HepG2 (cell line): ENCODE measurements around the gene ZNF554. TPM values are rescaled to one million over a fixed set of nuclear protein-coding genes. Genes with fewer than 3 reads are reported as not detected.

Experiments used
- ATF7 ChIP-seq, 2 experiments: fragments of 450-650 bp in 1 of 2; sonication (generic) in 1 of 2; formaldehyde crosslinking in 1 of 2; IDR thresholded peaks; 2 replicates each; pipeline versions ENCODE4 v1.4.0 to v1.6.1; 2016 to 2020; ENCODE audit warnings: antibody characterized with exemption in 1 of 2, mild to moderate bottlenecking in 1 of 2, missing genetic modification reagents in 1 of 2
- EP300 ChIP-seq, 3 experiments: sonication (generic) in 1 of 3; formaldehyde crosslinking in 1 of 3; IDR thresholded peaks; 2 replicates each; pipeline versions ENCODE4 v1.5.1 to v1.6.1; 2011 to 2020; ENCODE audit warnings: low read depth in 2 of 3, low read length in 2 of 3, borderline replicate concordance in 1 of 3, improper control_type of control experiment in 1 of 3, mild to moderate bottlenecking in 1 of 3, missing genetic modification reagents in 1 of 3, moderate library complexity in 1 of 3
- FOXK2 ChIP-seq: fragments of 450-650 bp; IDR thresholded peaks from 2 replicates; pipeline ENCODE4 v1.6.1; 2016
- GFI1 ChIP-seq: sonication (generic); formaldehyde crosslinking; IDR thresholded peaks from 2 replicates; pipeline ENCODE4 v1.5.0; 2020; ENCODE audit warnings: missing genetic modification reagents, mild to moderate bottlenecking, borderline replicate concordance
- GZF1 ChIP-seq: sonication (generic); formaldehyde crosslinking; IDR thresholded peaks from 2 replicates; pipeline ENCODE4 v1.5.1; 2020; ENCODE audit warnings: mild to moderate bottlenecking, missing genetic modification reagents
- HDAC1 ChIP-seq: sonication (generic); formaldehyde crosslinking; IDR thresholded peaks from 2 replicates; pipeline ENCODE4 v1.5.1; 2020; ENCODE audit warnings: mild to moderate bottlenecking, missing genetic modification reagents
- JDP2 ChIP-seq: sonication (generic); formaldehyde crosslinking; IDR thresholded peaks from 2 replicates; pipeline ENCODE4 v1.8.1; 2022; ENCODE audit warnings: missing genetic modification reagents, borderline replicate concordance
- NR1H2 ChIP-seq: sonication (generic); formaldehyde crosslinking; IDR thresholded peaks from 2 replicates; pipeline ENCODE4 v1.8.1; 2022; ENCODE audit warnings: low read depth, missing genetic modification reagents, borderline replicate concordance
- POLR2AphosphoS5 ChIP-seq: IDR thresholded peaks from 2 replicates; pipeline ENCODE4 v1.6.1; 2012; ENCODE audit warnings: low read depth, low read length
- RARA ChIP-seq: IDR thresholded peaks from 2 replicates; pipeline ENCODE4 v1.6.1; 2016; ENCODE audit warnings: missing genetic modification reagents, missing compliant biosample characterization
- STAT6 ChIP-seq: sonication (generic); formaldehyde crosslinking; IDR thresholded peaks from 2 replicates; pipeline ENCODE4 v1.4.0; 2020; ENCODE audit warnings: missing genetic modification reagents, mild to moderate bottlenecking, borderline replicate concordance
- ZEB1 ChIP-seq: IDR thresholded peaks from 2 replicates; pipeline ENCODE4 v1.6.1; 2012; ENCODE audit warnings: mild to moderate bottlenecking, low read depth, inconsistent platforms; ENCODE audit not compliant: insufficient replicate concordance
- ZFP1 ChIP-seq: IDR thresholded peaks from 2 replicates; pipeline ENCODE4 v1.6.1; 2016
- ZNF232 ChIP-seq: sonication (generic); formaldehyde crosslinking; IDR thresholded peaks from 2 replicates; pipeline ENCODE4 v1.4.0; 2020; ENCODE audit warnings: missing genetic modification reagents, borderline replicate concordance
- ZNF275 ChIP-seq: sonication (generic); formaldehyde crosslinking; IDR thresholded peaks from 2 replicates; pipeline ENCODE4 v1.8.0; 2022; ENCODE audit warnings: missing genetic modification reagents, mild to moderate bottlenecking, inconsistent platforms, borderline replicate concordance
- ZNF333 ChIP-seq: sonication (generic); formaldehyde crosslinking; IDR thresholded peaks from 2 replicates; pipeline ENCODE4 v1.4.0; 2020; ENCODE audit warnings: mild to moderate bottlenecking, missing genetic modification reagents, borderline replicate concordance
- ZNF569 ChIP-seq: sonication (generic); formaldehyde crosslinking; IDR thresholded peaks from 2 replicates; pipeline ENCODE4 v1.5.0; 2020; ENCODE audit warnings: mild to moderate bottlenecking, missing genetic modification reagents, moderate library complexity, borderline replicate concordance
- ZNF747 ChIP-seq: sonication (generic); formaldehyde crosslinking; IDR thresholded peaks from 2 replicates; pipeline ENCODE4 v1.8.1; 2023; ENCODE audit warnings: missing genetic modification reagents, mild to moderate bottlenecking, borderline replicate concordance
- ZNF792 ChIP-seq: IDR thresholded peaks from 2 replicates; pipeline ENCODE4 v1.6.1; 2016
- ZXDC ChIP-seq: sonication (generic); formaldehyde crosslinking; IDR thresholded peaks from 2 replicates; pipeline ENCODE4 v1.5.0; 2020; ENCODE audit warnings: mild to moderate bottlenecking, missing genetic modification reagents
- polyA plus RNA-seq, 8 experiments: library from polyadenylated mRNA; depleted of rRNA in 3 of 8; stranded (reverse) in 7 of 8; unstranded in 1 of 8; fragments of >200 nt; fragmentation: Illumina TruSeq in 4 of 8; extraction: Trizol in 4 of 8; gene quantifications; 2 replicates each; pipeline versions ENCODE4 v1.2.1 to v1.2.3, GENCODE V29; 2011 to 2016; ENCODE audit warnings: low read depth in 4 of 8, missing spikeins in 1 of 8, mixed read lengths in 1 of 8; ENCODE audit not compliant: insufficient read depth in 1 of 8
- total RNA-seq, 5 experiments: library from RNA; depleted of rRNA; stranded (reverse); fragments of >200 nt; fragmentation: Illumina TruSeq; extraction: Trizol; gene quantifications; 2 replicates each; pipeline ENCODE4 v1.2.3, GENCODE V29; 2016; ENCODE audit warnings: low read depth in 1 of 5

The ZNF554 gene
- total and polyA plus RNA-seq, 2 of the 13 experiments (the other 11 are each of a cell fraction or from before 2014, with no cell fraction given) = 2.2 to 2.7 TPM

GRCh38 chr19:2785244-2785997 lies 34.2 kb upstream of the ZNF554 start, which contains the start of gene THOP1 (continued):
- TF ChIP-seq ATF7 (IDR thresholded peaks at IDR 0.05) = no peak
- no peak for TF ChIP-seq ATF7 (CRISPR knock-in tag; IDR thresholded peaks at IDR 0.05)
- TF ChIP-seq ZEB1 = no peak
- TF ChIP-seq ZNF569 (CRISPR knock-in tag) = no peak
- no peak for TF ChIP-seq ZNF232 (CRISPR knock-in tag)
- TF ChIP-seq ZXDC (CRISPR knock-in tag) = no peak
- TF ChIP-seq GZF1 (CRISPR knock-in tag) = 0 out of 2 replicates have a peak, but pooled peaks have one; percentile 46
- peak; percentile 57; the same call in 1 of the 2 replicates for TF ChIP-seq POLR2AphosphoS5
- no peak for TF ChIP-seq ZFP1 (CRISPR knock-in tag)
- TF ChIP-seq JDP2 = no peak
- no peak for TF ChIP-seq ZNF792 (CRISPR knock-in tag)
- TF ChIP-seq HDAC1 = peak; percentile 37; the same call in 1 of the 2 replicates
- no peak for TF ChIP-seq NR1H2 (CRISPR knock-in tag)
- peak; percentile 39; the same call in 1 of the 2 replicates for TF ChIP-seq GFI1 (CRISPR knock-in tag)
- TF ChIP-seq EP300 (IDR thresholded peaks at IDR 0.05; ENCODE audit: low read depth in 2 of 2, low read length in 2 of 2) = no peak; a peak in 1 of 4 replicates
- TF ChIP-seq EP300 (CRISPR knock-in tag; IDR thresholded peaks at IDR 0.05; ENCODE audit: borderline replicate concordance) = no peak
- TF ChIP-seq FOXK2 = no peak
- 0 out of 2 replicates have a peak, but pooled peaks have one; percentile 20 for TF ChIP-seq RARA (CRISPR knock-in tag)
- peak; percentile 94 for TF ChIP-seq ZNF333 (CRISPR knock-in tag)
- no peak for TF ChIP-seq ZNF747 (CRISPR knock-in tag)
- 0 out of 2 replicates have a peak, but pooled peaks have one; percentile 60 for TF ChIP-seq ZNF275 (CRISPR knock-in tag)
- TF ChIP-seq STAT6 = no peak; the same call in 1 of the 2 replicates
